ENCODE results near the gene HSD11B2. TPM values are rescaled to one million over a fixed set of nuclear protein-coding genes. Genes with fewer than 3 reads are reported as not detected.

The HSD11B2 gene
- total RNA-seq, 1 experiment from 2014 or later, result 33.5 TPM

- H3T11ph ChIP-seq (ENCODE audit: low read length), result no peak overlapping the region
- H3K27ac Mint-ChIP-seq, result peak overlapping the region in 2 of 3 experiments; percentile 52 to 81; a peak in 2 of 7 replicates
- peak overlapping the region; percentile 62 for H3K14ac ChIP-seq (ENCODE audit: insufficient read depth, low read length)
- H2BK12ac ChIP-seq (ENCODE audit: insufficient read length, low read depth, low read length), result no peak overlapping the region
- no peak overlapping the region for H2BK5ac ChIP-seq (ENCODE audit: insufficient read length, low read length)
- no CpG with 5 or more reads among the region's 13 CpGs for WGBS (ENCODE audit: extremely low coverage, insufficient read length, low lambda C conversion rate)
- H3K4me1 ChIP-seq (ENCODE audit: insufficient read depth, low read length), result peaks cover 17% of the 10 kb centered on the region; the same call in 1 of the 2 replicates
- no peaks in the 10 kb centered on the region for H3K79me1 ChIP-seq (ENCODE audit: insufficient read depth, low read depth, low read length, poor library complexity, severe bottlenecking)
- no peak overlapping the region for H2BK20ac ChIP-seq (ENCODE audit: low read depth, low read length, poor library complexity, severe bottlenecking)
- no peaks in the 10 kb centered on the region; the same call in 1 of the 2 replicates for H3K27me3 ChIP-seq (ENCODE audit: insufficient read depth, low read length)
- H2BK15ac ChIP-seq (ENCODE audit: low read depth, low read length), result no peak overlapping the region
- H3K56ac ChIP-seq (ENCODE audit: insufficient read length, low read depth, low read length), result no peak overlapping the region
- no peak overlapping the region for H2AFZ ChIP-seq (ENCODE audit: low read length)
- no peak overlapping the region for H4K5ac ChIP-seq (ENCODE audit: insufficient read length, low read depth, low read length)
- H3K4me2 ChIP-seq (ENCODE audit: insufficient read depth, insufficient read length, low read length), result peak overlapping the region; percentile 67
- TF ChIP-seq CTCF (conservative IDR thresholded peaks at IDR 0.05), result no peak
- peaks cover 0 to 3% (median 0%) of the 10 kb centered on the region in 3 experiments; a peak in 2 of 7 replicates for H3K36me3 Mint-ChIP-seq (ENCODE audit: insufficient read depth in 1 of 3, low read depth in 3 of 3)
- no peaks in the 10 kb centered on the region for H3K9me3 ChIP-seq (ENCODE audit: control insufficient read depth, low read depth, low read length)
- H3K9ac ChIP-seq (ENCODE audit: extremely low read depth, insufficient read length, low read length), result peak overlapping the region; percentile 11
- no peak overlapping the region for H2AK5ac ChIP-seq (ENCODE audit: insufficient read length, low read length)
- H3K79me2 ChIP-seq (ENCODE audit: insufficient read depth, low read length), result no peaks in the 10 kb centered on the region; the same call in 1 of the 2 replicates
- H3K23ac ChIP-seq (ENCODE audit: insufficient read length, low read depth, low read length), result no peak overlapping the region
- DNase-seq, result no peak
- H4K8ac ChIP-seq (replicated peaks; ENCODE audit: insufficient read length, low read depth, low read length), result no peak overlapping the region
- H2BK120ac ChIP-seq (ENCODE audit: low read depth, low read length, poor library complexity, severe bottlenecking), result no peak overlapping the region
- H3K4ac ChIP-seq (ENCODE audit: low read depth, low read length), result no peak overlapping the region
- H3K27me3 Mint-ChIP-seq (ENCODE audit: low read depth), result peaks cover 16% of the 10 kb centered on the region
- peaks cover 17% of the 10 kb centered on the region for H3K23me2 ChIP-seq (ENCODE audit: insufficient read length, low read depth, low read length, poor library complexity, severe bottlenecking)
- no peaks in the 10 kb centered on the region for H3K9me3 Mint-ChIP-seq
- H3K27ac ChIP-seq (ENCODE audit: insufficient read length, low read depth, low read length), result no peak overlapping the region
- peaks cover 68 to 69% of the 10 kb centered on the region in 2 experiments for H3K4me1 Mint-ChIP-seq
- H3K18ac ChIP-seq (ENCODE audit: insufficient read length, low read depth, low read length), result peak overlapping the region; percentile 85
- H3K4me3 Mint-ChIP-seq, result peak overlapping the region; percentile 80 to 90
- no peaks in the 10 kb centered on the region for H4K20me1 ChIP-seq (ENCODE audit: control insufficient read depth, insufficient read depth, insufficient read length)
- no peak overlapping the region for H4K91ac ChIP-seq (ENCODE audit: insufficient read length, low read depth, low read length)
Observed at GRCh38 chr16:67429799-67430503, 970 bp upstream of the HSD11B2 start.

All from H9 (cell line).